ENCODE results near the gene CD300LD. TPM values are rescaled to one million over a fixed set of nuclear protein-coding genes. Genes with fewer than 3 reads are reported as not detected.
A peak's percentile ranks its signal among the peaks of the same experiment; 100 is the strongest.

Gene CD300LD
- total RNA-seq, 2 experiments from 2014 or later = not detected

GRCh38 chr17:74603037-74603635 lies 11.1 kb upstream of the CD300LD start:
- no peaks in the 10 kb centered on the region for H3K36me3 Mint-ChIP-seq
- ATAC-seq (ENCODE audit: low read depth) = peak; percentile 85

GRCh38 chr17:74601944-74602572 lies 10.0 kb upstream of the CD300LD start:
- DNase-seq = no peak
- H3K27ac Mint-ChIP-seq = no peak overlapping the region
- no peak overlapping the region for H3K4me3 Mint-ChIP-seq
- POLR2A ChIA-PET = no interaction called here
- H3K27me3 Mint-ChIP-seq = peaks cover 35% of the 10 kb centered on the region
- no peaks in the 10 kb centered on the region for H3K9me3 Mint-ChIP-seq
- ATAC-seq (ENCODE audit: low read depth) = no peak
- peaks cover 29% of the 10 kb centered on the region for H3K4me1 Mint-ChIP-seq
- no peaks in the 10 kb centered on the region for H3K36me3 Mint-ChIP-seq

More at GRCh38 chr17:74603037-74603635, 11.1 kb upstream of the CD300LD start:
- POLR2A ChIA-PET = interaction anchor here (0.5 to 1.4 kb wide), 2 partner anchors 11 to 173 kb away, joined by 3 to 4 read pairs; partner anchors contain the start of genes CD300LD and NAT9
- H3K27me3 Mint-ChIP-seq = peaks cover 45% of the 10 kb centered on the region
- no peak for DNase-seq
- peak overlapping the region; percentile 50 for H3K27ac Mint-ChIP-seq
- peak overlapping the region; percentile 33 for H3K4me3 Mint-ChIP-seq
- H3K9me3 Mint-ChIP-seq = no peaks in the 10 kb centered on the region
- peaks cover 29% of the 10 kb centered on the region for H3K4me1 Mint-ChIP-seq

- Mint-ChIP-seq H3K4me1 (peaks cover 29% of the 10 kb centered on the region), H3K27me3 (peaks cover 41% of the 10 kb centered on the region)
Measured at GRCh38 chr17:74599448-74599939, 7.4 kb upstream of the CD300LD start.

GRCh38 chr17:74599023-74599399 lies 6.9 kb upstream of the CD300LD start:
- Mint-ChIP-seq H3K36me3 (no peaks in the 10 kb centered on the region), H3K27ac (peak overlapping the region; percentile 11), H3K4me3 (peak overlapping the region; percentile 46)

More at GRCh38 chr17:74599448-74599939, 7.4 kb upstream of the CD300LD start:
- H3K9me3 Mint-ChIP-seq = no peaks in the 10 kb centered on the region
- H3K27ac Mint-ChIP-seq = no peak overlapping the region
- ATAC-seq (ENCODE audit: low read depth) (no peak), DNase-seq (no peak)
- POLR2A ChIA-PET = no interaction called here
- no peak overlapping the region for H3K4me3 Mint-ChIP-seq
- no peaks in the 10 kb centered on the region for H3K36me3 Mint-ChIP-seq

GRCh38 chr17:74598346-74599022 lies 6.4 kb upstream of the CD300LD start:
- H3K4me3 Mint-ChIP-seq = peak overlapping the region; percentile 46
- DNase-seq (no peak), ATAC-seq (ENCODE audit: low read depth) (no peak)
- peaks cover 44% of the 10 kb centered on the region for H3K27me3 Mint-ChIP-seq
- POLR2A ChIA-PET = no interaction called here
- peak overlapping the region; percentile 11 for H3K27ac Mint-ChIP-seq
- H3K4me1 Mint-ChIP-seq = peaks cover 26% of the 10 kb centered on the region
- no peaks in the 10 kb centered on the region for H3K36me3 Mint-ChIP-seq
- no peaks in the 10 kb centered on the region for H3K9me3 Mint-ChIP-seq

More at GRCh38 chr17:74599023-74599399, 6.9 kb upstream of the CD300LD start:
- POLR2A ChIA-PET = no interaction called here
- H3K4me1 Mint-ChIP-seq = peaks cover 29% of the 10 kb centered on the region
- H3K27me3 Mint-ChIP-seq = peaks cover 44% of the 10 kb centered on the region
- no peaks in the 10 kb centered on the region for H3K9me3 Mint-ChIP-seq
- DNase-seq (no peak), ATAC-seq (ENCODE audit: low read depth) (no peak)

GRCh38 chr17:74597069-74597790 lies 5.1 kb upstream of the CD300LD start:
- no peaks in the 10 kb centered on the region for H3K9me3 Mint-ChIP-seq
- DNase-seq (no peak), ATAC-seq (ENCODE audit: low read depth) (no peak)
- peaks cover 27% of the 10 kb centered on the region for H3K4me1 Mint-ChIP-seq
- no peak overlapping the region for H3K4me3 Mint-ChIP-seq
- H3K27ac Mint-ChIP-seq = no peak overlapping the region
- POLR2A ChIA-PET = no interaction called here
- H3K27me3 Mint-ChIP-seq = peaks cover 49% of the 10 kb centered on the region
- H3K36me3 Mint-ChIP-seq = no peaks in the 10 kb centered on the region

- ATAC-seq (ENCODE audit: low read depth) (no peak), DNase-seq (no peak)
- no peak overlapping the region for H3K27ac Mint-ChIP-seq
- no peak overlapping the region for H3K4me3 Mint-ChIP-seq
- peaks cover 26% of the 10 kb centered on the region for H3K4me1 Mint-ChIP-seq
- POLR2A ChIA-PET = no interaction called here
- H3K9me3 Mint-ChIP-seq = no peaks in the 10 kb centered on the region
- no peaks in the 10 kb centered on the region for H3K36me3 Mint-ChIP-seq
- peaks cover 41% of the 10 kb centered on the region for H3K27me3 Mint-ChIP-seq
Measured at GRCh38 chr17:74595037-74595750, 3.1 kb upstream of the CD300LD start.

- Mint-ChIP-seq H3K4me3 (peak overlapping the region; percentile 58), H3K27me3 (peaks cover 36% of the 10 kb centered on the region), H3K36me3 (no peaks in the 10 kb centered on the region), H3K4me1 (peaks cover 15% of the 10 kb centered on the region), H3K9me3 (no peaks in the 10 kb centered on the region), H3K27ac (no peak overlapping the region)
- POLR2A ChIA-PET = interaction anchor here (0.6 to 1.1 kb wide), 2 partner anchors 12 to 329 kb away, joined by 4 to 9 read pairs; no protein-coding TSS in a partner anchor
- ATAC-seq (ENCODE audit: low read depth) (no peak), DNase-seq (no peak)
Measured at GRCh38 chr17:74591503-74591902, 580 bp downstream of the CD300LD start.

- ATAC-seq (ENCODE audit: low read depth) (no peak), DNase-seq (no peak)
- H3K27ac Mint-ChIP-seq = no peak overlapping the region
- peaks cover 10% of the 10 kb centered on the region for H3K9me3 Mint-ChIP-seq
- no peaks in the 10 kb centered on the region for H3K36me3 Mint-ChIP-seq
- H3K4me3 Mint-ChIP-seq = no peak overlapping the region
- H3K27me3 Mint-ChIP-seq = peaks cover 22% of the 10 kb centered on the region
- POLR2A ChIA-PET = no interaction called here
- H3K4me1 Mint-ChIP-seq = no peaks in the 10 kb centered on the region
Measured at GRCh38 chr17:74585711-74586110, 6.4 kb downstream of the CD300LD start.

GRCh38 chr17:74584292-74585060 lies 7.6 kb downstream of the CD300LD start:
- Mint-ChIP-seq H3K27me3 (peaks cover 22% of the 10 kb centered on the region), H3K9me3 (peaks cover 10% of the 10 kb centered on the region), H3K4me3 (no peak overlapping the region), H3K36me3 (no peaks in the 10 kb centered on the region), H3K27ac (no peak overlapping the region), H3K4me1 (peaks cover 9% of the 10 kb centered on the region)
- no peak for DNase-seq
- POLR2A ChIA-PET = interaction anchor here (0.6 kb wide), 1 partner anchor 157 kb away, joined by 3 read pairs; no protein-coding TSS in a partner anchor
- ATAC-seq (ENCODE audit: low read depth) = no peak

GRCh38 chr17:74582633-74583032 lies 9.4 kb downstream of the CD300LD start:
- H3K4me3 Mint-ChIP-seq = no peak overlapping the region
- ATAC-seq (ENCODE audit: low read depth) (no peak), DNase-seq (no peak)
- H3K4me1 Mint-ChIP-seq = peaks cover 12% of the 10 kb centered on the region
- POLR2A ChIA-PET = no interaction called here
- peaks cover 10% of the 10 kb centered on the region for H3K27me3 Mint-ChIP-seq
- peaks cover 10% of the 10 kb centered on the region for H3K9me3 Mint-ChIP-seq
- H3K27ac Mint-ChIP-seq = no peak overlapping the region
- H3K36me3 Mint-ChIP-seq = no peaks in the 10 kb centered on the region

GRCh38 chr17:74579900-74580299 lies 12.2 kb downstream of the CD300LD start:
- Mint-ChIP-seq H3K4me3 (no peak overlapping the region), H3K9me3 (peaks cover 7% of the 10 kb centered on the region), H3K36me3 (no peaks in the 10 kb centered on the region), H3K27me3 (peaks cover 13% of the 10 kb centered on the region), H3K27ac (no peak overlapping the region), H3K4me1 (peaks cover 12% of the 10 kb centered on the region)
- no peak for DNase-seq
- POLR2A ChIA-PET = interaction anchor here (1.5 kb wide), 1 partner anchor 12 kb away, joined by 9 read pairs; the partner anchor contains the start of gene CD300LD
- peak; percentile 65 for ATAC-seq (ENCODE audit: low read depth)

Measured in activated naive CD8-positive, alpha-beta T cell treated with anti-CD3 and anti-CD28 coated beads, Interleukin-2, amount 10 ng/mL, durations not matched to agents 7 days and 5 days (primary cell).